Effector memory CD8-positive, alpha-beta T cell (primary cell): Measurements from ENCODE around the gene BAIAP2L2.
"Not testable (repeated sequence)": the region's sequence is repeated elsewhere in the genome, so short reads cannot be mapped to it uniquely, and the experiment has no call there.

Experiments
- ATAC-seq: fragments of 150-1000 bp; cut with Tn5 transposase; replicated peaks from 2 replicates; pipeline ENCODE4 v1.10.0; 2021; ENCODE audit warnings: mild to moderate bottlenecking, moderate library complexity
- DNase-seq, 3 experiments: peaks; one replicate each; pipeline ENCODE4 v3.0.0; 2021
- H3K27ac Mint-ChIP-seq, 2 donors: one replicate each; pipeline ENCODE4 v1.8.0; 2022; ENCODE audit warnings: mild to moderate bottlenecking in 2 of 2, mixed read lengths in 2 of 2, moderate library complexity in 2 of 2
- H3K27me3 Mint-ChIP-seq, 2 donors: one replicate each; pipeline ENCODE4 v1.8.0; 2022; ENCODE audit warnings: mixed read lengths in 2 of 2
- H3K36me3 Mint-ChIP-seq: one replicate; pipeline ENCODE4 v1.8.0; 2022; ENCODE audit warnings: mild to moderate bottlenecking, moderate library complexity, mixed read lengths; ENCODE audit not compliant: insufficient read depth
- H3K4me1 Mint-ChIP-seq, 2 donors: one replicate each; pipeline ENCODE4 v1.8.0; 2022; ENCODE audit warnings: low read depth in 2 of 2, mixed read lengths in 2 of 2
- H3K4me3 Mint-ChIP-seq, 2 donors: one replicate each; pipeline ENCODE4 v1.8.0; 2022; ENCODE audit warnings: mild to moderate bottlenecking in 2 of 2, mixed read lengths in 2 of 2, moderate library complexity in 2 of 2
- H3K9me3 Mint-ChIP-seq, 2 donors: one replicate each; pipeline ENCODE4 v1.8.0; 2022; ENCODE audit warnings: mixed read lengths in 2 of 2
- total RNA-seq, 9 experiments: gene quantifications; one replicate each; lab custom pipeline; 2026; lab: John Stamatoyannopoulos, UW

The BAIAP2L2 gene, protein sequence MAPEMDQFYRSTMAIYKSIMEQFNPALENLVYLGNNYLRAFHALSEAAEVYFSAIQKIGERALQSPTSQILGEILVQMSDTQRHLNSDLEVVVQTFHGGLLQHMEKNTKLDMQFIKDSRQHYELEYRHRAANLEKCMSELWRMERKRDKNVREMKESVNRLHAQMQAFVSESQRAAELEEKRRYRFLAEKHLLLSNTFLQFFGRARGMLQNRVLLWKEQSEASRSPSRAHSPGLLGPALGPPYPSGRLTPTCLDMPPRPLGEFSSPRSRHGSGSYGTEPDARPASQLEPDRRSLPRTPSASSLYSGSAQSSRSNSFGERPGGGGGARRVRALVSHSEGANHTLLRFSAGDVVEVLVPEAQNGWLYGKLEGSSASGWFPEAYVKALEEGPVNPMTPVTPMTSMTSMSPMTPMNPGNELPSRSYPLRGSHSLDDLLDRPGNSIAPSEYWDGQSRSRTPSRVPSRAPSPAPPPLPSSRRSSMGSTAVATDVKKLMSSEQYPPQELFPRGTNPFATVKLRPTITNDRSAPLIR
- total RNA-seq: 0.63 to 4.5 (median 1.1) reads per million in 9 experiments

DNA sequence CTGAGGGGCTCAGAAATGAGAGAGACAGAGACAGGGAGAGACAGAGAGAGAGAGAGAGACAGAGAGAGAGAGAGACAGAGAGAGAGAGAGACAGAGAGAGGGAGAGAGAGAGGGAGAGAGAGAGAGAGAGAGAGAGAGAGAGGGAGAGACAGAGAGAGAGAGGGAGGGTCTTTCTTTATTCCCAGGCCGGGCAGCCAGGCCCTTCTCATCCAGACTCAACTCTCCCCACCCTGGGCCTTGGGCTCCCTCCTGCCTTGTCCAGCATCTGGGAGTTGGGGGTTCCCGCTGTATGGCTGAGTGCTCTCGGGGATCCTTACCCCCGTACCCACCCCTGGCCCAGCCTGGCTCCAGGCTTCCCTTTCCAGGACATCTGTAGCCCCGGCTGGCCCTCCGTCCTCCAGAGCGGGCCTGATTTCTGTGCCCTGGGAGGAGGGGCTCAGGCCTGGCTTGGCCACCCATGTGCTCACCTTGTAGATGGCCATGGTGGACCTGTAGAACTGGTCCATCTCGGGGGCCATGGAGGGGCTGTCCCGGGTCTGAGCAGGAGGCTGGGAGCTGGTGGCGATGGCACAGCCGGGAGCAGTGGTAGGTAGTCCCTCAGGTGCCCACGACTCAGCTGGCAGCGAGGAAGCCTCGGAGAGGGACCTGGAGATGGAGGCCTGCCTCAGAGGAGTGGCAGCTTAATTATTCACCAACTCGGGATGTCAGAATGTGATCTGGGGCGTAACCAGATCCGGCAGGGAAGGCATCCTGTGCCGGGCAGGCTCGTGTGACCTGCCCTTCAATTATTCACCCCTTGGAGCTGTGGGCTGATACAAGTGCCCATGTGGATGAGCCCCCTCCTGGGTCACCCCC is at the start of gene BAIAP2L2:
TSS of gene BAIAP2L2 (minus strand) at position 677 of the 855 bp plus-strand sequence. CDS start at position 518, 159 bp downstream.
- peaks cover 46% of the 10 kb centered on the region for H3K36me3 Mint-ChIP-seq
- no peak for ATAC-seq

DNA sequence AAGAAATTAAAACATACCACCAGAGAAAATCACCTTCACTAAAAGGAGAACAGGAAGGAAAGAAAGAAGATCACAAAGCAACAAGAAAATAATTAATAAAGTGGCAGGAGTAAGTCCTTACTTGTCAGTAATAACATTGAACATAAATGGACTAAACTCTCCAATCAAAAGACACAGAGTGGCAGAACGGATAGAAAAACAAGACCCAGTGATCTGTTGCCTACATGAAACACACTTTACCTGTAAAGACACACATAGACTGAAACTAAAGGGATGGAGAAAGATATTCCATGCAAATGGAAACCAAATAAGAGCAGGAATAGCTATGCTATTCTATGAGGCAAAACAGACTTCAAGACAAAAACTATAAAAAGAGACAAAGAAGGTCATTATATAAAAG is 45.2 kb upstream of the BAIAP2L2 start:
- ATAC-seq (no peak), DNase-seq (no peak)
- Mint-ChIP-seq H3K27ac (no peak overlapping the region), H3K4me1 (peaks cover 4 to 24% of the 10 kb centered on the region in 2 donors), H3K4me3 (no peak overlapping the region), H3K9me3 (no peaks in the 10 kb centered on the region), H3K36me3 (peaks cover 4% of the 10 kb centered on the region), H3K27me3 (no peaks in the 10 kb centered on the region)

More for the DNA sequence above, at the start of gene BAIAP2L2:
- Mint-ChIP-seq H3K27me3 (no peaks in the 10 kb centered on the region), H3K4me3 (peak within 1 kb of the TSS; percentile 52), H3K27ac (peak within 1 kb of the TSS; percentile 94 to 96), H3K9me3 (no peaks in the 10 kb centered on the region), H3K4me1 (peaks cover 6 to 20% of the 10 kb centered on the region in 2 donors)
- no peak for DNase-seq

DNA sequence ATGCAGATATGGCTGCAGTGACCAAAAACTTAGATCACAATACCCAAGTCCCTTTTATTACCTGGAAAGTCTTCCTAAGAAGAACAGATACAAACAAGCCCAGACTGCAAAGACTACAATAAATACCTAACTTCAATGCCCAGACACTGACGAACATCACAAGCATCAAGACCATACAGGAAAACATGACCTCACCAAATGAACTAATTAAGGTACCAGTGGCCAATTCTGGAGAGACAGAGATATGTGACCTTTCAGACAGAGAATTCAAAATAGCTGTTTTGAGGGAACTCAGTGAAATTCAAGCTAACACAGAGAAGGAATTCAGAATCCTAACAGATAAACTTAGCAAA is 44.1 kb upstream of the BAIAP2L2 start:
- not testable (repeated sequence) for H3K36me3 Mint-ChIP-seq, H3K9me3 Mint-ChIP-seq, ATAC-seq, DNase-seq, H3K27me3 Mint-ChIP-seq, H3K4me3 Mint-ChIP-seq, H3K27ac Mint-ChIP-seq
- peaks cover 4 to 21% of the 10 kb centered on the region in 2 donors for H3K4me1 Mint-ChIP-seq

DNA sequence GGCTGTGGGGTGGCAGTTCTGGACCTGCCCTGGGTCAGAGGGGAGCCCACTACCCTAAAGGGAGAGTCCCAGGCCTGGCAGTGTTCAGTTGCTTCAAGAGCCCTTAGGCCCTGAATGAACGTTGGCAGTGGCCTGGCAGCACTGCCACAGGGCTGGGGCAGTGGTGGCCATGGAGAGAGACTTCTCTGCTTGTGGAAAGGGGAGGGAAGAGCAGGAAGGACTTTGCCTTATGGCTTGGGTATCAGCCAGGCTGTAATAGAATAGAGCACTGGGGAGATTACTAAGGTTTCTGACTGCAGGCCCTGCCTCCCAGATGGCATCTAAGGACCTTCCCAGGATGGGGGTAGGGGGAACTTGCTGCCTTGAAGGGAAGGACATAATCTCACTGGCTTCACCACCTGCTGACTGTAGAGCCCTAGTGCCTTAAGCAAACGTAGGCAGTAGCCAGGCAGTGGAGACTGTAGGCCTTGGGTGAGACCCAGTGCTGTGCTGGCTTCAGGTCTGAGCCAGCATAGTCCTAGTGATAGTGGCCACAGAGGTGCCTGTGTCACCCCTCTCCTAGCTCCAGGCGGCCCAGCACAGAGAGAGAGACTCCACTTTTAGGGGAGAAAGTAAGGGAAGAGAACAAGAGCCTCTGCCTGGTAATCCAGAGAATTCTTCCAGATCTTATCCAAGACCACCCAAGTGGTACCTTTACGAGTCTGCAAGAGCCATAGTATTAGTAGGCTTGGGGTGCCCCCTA is 43.5 kb upstream of the BAIAP2L2 start:
- Mint-ChIP-seq H3K4me1 (peaks cover 4 to 19% of the 10 kb centered on the region in 2 donors), H3K27me3 (no peaks in the 10 kb centered on the region), H3K4me3 (no peak overlapping the region), H3K27ac (peak overlapping the region in 1 of 2 donors; percentile 51), H3K9me3 (no peaks in the 10 kb centered on the region), H3K36me3 (no peaks in the 10 kb centered on the region)
- DNase-seq: no peak
- no peak for ATAC-seq

DNA sequence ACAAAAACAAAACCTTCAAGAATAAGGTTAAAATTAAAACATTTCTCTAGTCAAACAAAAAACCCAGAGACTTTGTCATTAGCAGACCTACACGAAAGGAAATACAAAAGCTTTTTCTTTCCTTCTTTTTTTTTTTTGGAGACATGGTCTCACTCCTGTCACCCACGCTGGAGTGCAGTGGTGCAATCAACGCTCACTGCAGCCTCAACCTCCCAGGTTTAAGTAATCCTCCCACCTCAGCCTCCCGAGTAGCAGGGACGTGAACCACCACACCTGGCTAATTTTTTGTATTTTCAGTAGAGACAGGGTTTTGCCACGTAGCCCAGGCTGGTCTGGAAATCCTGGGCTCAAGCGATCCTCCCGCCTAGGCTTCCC is 40.6 kb upstream of the BAIAP2L2 start:
- ATAC-seq (no peak), DNase-seq (no peak)
- Mint-ChIP-seq H3K4me1 (peaks cover 4 to 10% of the 10 kb centered on the region in 2 donors), H3K4me3 (no peak overlapping the region), H3K27ac (no peak overlapping the region), H3K9me3 (no peaks in the 10 kb centered on the region), H3K36me3 (peaks cover 3% of the 10 kb centered on the region), H3K27me3 (no peaks in the 10 kb centered on the region)

DNA sequence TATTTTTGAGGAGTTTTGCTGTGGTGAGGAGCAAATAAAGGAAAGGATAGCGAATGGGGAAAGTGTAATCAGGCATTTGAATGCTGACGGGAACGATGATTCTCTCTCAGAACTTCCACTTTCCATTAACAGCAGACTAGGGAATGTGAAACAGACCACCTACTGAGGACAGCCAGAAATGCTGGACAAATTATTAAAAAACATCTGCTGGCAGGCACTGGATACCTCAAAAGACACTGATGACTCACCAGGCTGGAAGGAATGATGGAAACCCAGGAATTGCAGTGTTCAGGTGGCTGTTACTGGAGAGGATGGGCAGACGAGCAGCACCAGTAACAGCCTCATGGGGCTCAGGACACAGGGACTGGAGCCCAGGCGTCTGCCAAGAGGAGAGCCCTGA is 37.8 kb upstream of the BAIAP2L2 start:
- peaks cover 8 to 10% of the 10 kb centered on the region in 2 donors for H3K4me1 Mint-ChIP-seq
- DNase-seq: no peak

DNA sequence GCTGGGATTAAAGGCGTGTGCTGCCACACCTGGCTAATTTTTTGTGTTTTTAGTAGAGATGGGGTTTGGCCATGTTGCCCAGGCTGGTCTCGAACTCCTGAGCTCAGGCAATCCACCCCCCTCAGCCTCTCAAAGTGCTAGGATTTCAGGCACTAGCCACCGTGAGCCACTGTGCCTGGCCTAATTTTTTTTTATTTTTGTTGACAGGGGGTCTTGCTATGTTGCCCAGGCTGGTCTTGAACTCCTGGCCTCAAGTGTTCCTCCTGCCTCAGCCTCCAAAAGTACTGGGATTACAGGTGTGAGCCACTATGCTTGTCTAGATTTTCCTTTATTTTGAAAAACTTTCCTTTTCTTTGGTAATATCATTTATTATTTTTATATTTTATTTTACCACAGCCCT is 35.7 kb upstream of the BAIAP2L2 start:
- peaks cover 8 to 16% of the 10 kb centered on the region in 2 donors for H3K4me1 Mint-ChIP-seq
- ATAC-seq, H3K27ac Mint-ChIP-seq, DNase-seq, H3K27me3 Mint-ChIP-seq, H3K4me3 Mint-ChIP-seq, H3K9me3 Mint-ChIP-seq: not testable (repeated sequence)
- peaks cover 19% of the 10 kb centered on the region for H3K36me3 Mint-ChIP-seq

More for the DNA sequence above, 37.8 kb upstream of the BAIAP2L2 start:
- H3K4me3 Mint-ChIP-seq: no peak overlapping the region
- H3K27me3 Mint-ChIP-seq: no peaks in the 10 kb centered on the region
- no peak for ATAC-seq
- peaks cover 17% of the 10 kb centered on the region for H3K36me3 Mint-ChIP-seq
- no peaks in the 10 kb centered on the region for H3K9me3 Mint-ChIP-seq
- no peak overlapping the region for H3K27ac Mint-ChIP-seq

DNA sequence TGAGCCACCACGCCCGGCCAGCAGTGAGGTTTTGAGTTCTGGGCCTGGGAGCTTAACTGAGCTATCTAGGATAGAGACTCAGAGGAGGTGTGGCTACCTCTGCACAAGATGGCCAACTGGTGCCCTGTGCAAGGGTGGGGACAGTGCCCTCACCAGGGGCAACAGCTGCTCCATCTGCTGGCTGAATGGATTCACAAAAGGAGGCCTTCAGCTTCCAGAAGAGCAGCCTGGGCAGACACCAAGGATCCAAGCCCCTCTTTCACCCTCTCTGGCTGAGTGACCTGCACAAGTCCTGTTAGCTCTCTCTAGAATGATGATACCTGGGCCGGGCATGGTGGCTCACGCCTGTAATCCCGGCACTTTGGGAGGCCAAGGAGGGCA is 33.5 kb upstream of the BAIAP2L2 start:
- Mint-ChIP-seq H3K4me1 (peaks cover 8 to 16% of the 10 kb centered on the region in 2 donors), H3K27me3 (no peaks in the 10 kb centered on the region), H3K4me3 (peak overlapping the region; percentile 65 to 68), H3K27ac (peak overlapping the region; percentile 84 to 85), H3K9me3 (no peaks in the 10 kb centered on the region), H3K36me3 (peaks cover 20% of the 10 kb centered on the region)
- no peak for ATAC-seq
- DNase-seq: no peak

DNA sequence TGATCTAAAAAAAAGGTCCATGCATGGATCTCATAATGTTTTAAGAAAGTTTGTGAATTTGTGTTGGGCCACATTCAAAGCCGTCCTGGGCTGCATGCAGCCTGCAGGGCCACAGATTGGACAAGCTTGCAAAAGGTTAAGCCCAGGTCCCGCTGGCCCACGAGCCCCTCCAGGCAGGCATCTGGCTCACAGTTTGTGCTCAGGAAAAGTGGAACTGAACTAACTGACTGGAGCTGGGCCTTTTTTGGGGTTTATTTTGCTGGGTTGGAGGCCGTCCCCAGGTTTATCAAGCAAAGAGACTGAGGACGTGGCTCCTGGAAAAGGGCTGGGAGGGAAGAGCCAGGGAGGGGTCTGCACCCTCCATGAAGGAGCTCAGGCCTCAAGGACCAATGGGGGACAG is 32.1 kb upstream of the BAIAP2L2 start:
- H3K27ac Mint-ChIP-seq: peak overlapping the region; percentile 84 to 85
- no peaks in the 10 kb centered on the region for H3K27me3 Mint-ChIP-seq
- DNase-seq (no peak), ATAC-seq (no peak)
- H3K36me3 Mint-ChIP-seq: peaks cover 17% of the 10 kb centered on the region
- no peak overlapping the region for H3K4me3 Mint-ChIP-seq
- no peaks in the 10 kb centered on the region for H3K9me3 Mint-ChIP-seq
- peaks cover 8 to 11% of the 10 kb centered on the region in 2 donors for H3K4me1 Mint-ChIP-seq

DNA sequence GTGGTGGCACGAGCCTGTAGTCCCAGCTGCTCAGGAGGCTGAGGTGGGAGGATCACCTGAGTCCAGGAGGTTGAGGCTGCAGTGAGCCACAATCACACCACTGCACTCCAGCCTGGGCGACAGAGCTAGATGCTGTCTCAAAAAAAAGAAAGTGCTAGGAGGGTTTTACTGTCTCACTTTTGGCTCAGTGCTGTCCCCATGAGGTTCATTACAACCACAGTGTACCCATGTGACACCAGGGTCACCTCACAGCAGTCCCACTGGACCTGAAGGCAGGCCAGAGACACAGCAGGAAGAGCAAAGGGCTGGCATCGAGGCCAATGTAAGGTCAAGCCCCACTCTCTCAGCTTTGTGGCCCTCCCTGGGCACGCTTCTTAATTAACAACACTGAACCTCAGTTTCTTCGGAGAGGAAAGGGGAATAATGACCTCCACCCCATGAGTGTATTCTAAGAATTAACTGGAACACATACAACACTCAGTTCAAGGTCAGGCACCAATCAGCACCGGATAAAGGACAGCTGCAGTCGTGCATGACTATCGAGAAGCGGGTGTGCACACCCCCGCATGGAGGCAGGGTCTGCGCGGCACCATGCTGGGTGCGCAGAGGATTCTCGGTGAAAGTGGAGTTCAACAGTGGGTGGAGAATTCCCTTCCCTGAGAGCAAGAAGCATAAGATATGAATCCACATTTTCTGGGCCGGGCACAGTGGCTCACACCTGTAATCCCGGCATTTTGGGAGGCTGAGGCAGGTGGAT is 30.9 kb upstream of the BAIAP2L2 start:
- H3K36me3 Mint-ChIP-seq: peaks cover 17% of the 10 kb centered on the region
- H3K4me1 Mint-ChIP-seq: peaks cover 8 to 11% of the 10 kb centered on the region in 2 donors
- DNase-seq: no peak
- no peak for ATAC-seq
- no peak overlapping the region for H3K4me3 Mint-ChIP-seq
- H3K27me3 Mint-ChIP-seq: no peaks in the 10 kb centered on the region
- H3K9me3 Mint-ChIP-seq: no peaks in the 10 kb centered on the region
- no peak overlapping the region for H3K27ac Mint-ChIP-seq

DNA sequence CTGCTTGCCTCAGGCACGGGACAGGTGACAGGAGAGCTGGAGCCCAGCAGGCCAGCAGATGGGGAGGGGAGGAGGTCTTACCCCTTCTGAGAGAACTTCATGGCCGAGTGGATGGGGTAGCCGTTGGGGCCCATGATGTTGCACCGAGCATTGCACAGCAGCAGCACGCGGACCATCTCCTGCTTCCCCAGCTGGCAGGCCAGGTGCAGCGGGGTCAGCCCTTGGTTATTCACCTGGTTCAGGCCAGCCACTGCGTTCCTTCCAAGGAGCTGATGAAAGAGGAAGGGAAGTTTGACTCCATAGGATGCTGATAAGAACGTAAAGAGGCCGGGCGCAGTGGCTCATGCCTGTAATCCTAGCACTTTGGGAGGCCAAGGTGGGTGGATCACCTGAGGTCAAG is 29.4 kb upstream of the BAIAP2L2 start:
- Mint-ChIP-seq H3K36me3 (peaks cover 14% of the 10 kb centered on the region), H3K4me1 (peaks cover 8 to 13% of the 10 kb centered on the region in 2 donors), H3K9me3 (no peaks in the 10 kb centered on the region), H3K27me3 (no peaks in the 10 kb centered on the region), H3K27ac (no peak overlapping the region), H3K4me3 (no peak overlapping the region)
- ATAC-seq: no peak
- DNase-seq: no peak

DNA sequence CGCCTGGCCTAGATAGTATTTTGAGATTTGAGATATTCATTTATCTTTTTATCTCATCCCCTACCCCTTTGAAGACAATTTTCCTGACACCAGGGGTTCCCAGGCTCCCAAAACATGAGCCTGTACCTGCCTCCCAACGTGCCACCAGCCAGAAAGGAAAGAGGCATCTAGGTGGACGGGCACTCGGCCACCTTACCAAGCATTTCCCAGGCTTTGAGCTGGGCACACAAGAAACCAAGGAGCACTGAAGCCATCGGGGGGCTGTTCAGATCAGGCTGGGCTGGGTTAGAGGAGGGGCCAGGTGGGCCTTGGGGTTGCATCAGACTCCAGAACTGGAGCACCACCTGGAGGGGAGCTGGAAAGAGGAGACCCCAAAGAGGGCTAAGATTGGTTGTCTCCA is 28.5 kb upstream of the BAIAP2L2 start:
- H3K27me3 Mint-ChIP-seq: no peaks in the 10 kb centered on the region
- H3K27ac Mint-ChIP-seq: no peak overlapping the region
- DNase-seq (no peak), ATAC-seq (no peak)
- no peaks in the 10 kb centered on the region for H3K9me3 Mint-ChIP-seq
- no peak overlapping the region for H3K4me3 Mint-ChIP-seq
- peaks cover 8 to 12% of the 10 kb centered on the region in 2 donors for H3K4me1 Mint-ChIP-seq
- H3K36me3 Mint-ChIP-seq: peaks cover 14% of the 10 kb centered on the region
